G401 (cell line): ENCODE data around the gene PNMT. TPM values are rescaled to one million over a fixed set of nuclear protein-coding genes. Genes with fewer than 3 reads are reported as not detected.

Source experiments
- DNase-seq: peaks from one replicate; pipeline ENCODE4 v3.0.0-alpha.2; 2015; ENCODE audit warnings: low spot score
- in situ Hi-C: cut with HindIII; loops from 2 replicates; pipeline ENCODE4 v1.10.0; 2016; ENCODE audit warnings: low sequenced_read_pairs, mixed read lengths
- total RNA-seq: library from RNA; depleted of rRNA; stranded (reverse); fragments of >200 nt; shearing (Covaris generic); gene quantifications from 2 replicates; pipeline ENCODE4 v1.2.3, GENCODE V29; 2014

Gene PNMT
- total RNA-seq, 1 experiment from 2014 or later, result not detected

- in situ Hi-C loops, result no loop called here
- DNase-seq, result peak; percentile 39
Measured at GRCh38 chr17:39632153-39632941, 35.9 kb upstream of the PNMT start.

- in situ Hi-C loops, result no loop called here
- DNase-seq, result no peak
Measured at GRCh38 chr17:39633570-39634183, 34.6 kb upstream of the PNMT start.

GRCh38 chr17:39634384-39634871 is 33.8 kb upstream of the PNMT start:
- peak; percentile 78 for DNase-seq
- in situ Hi-C loops, result no loop called here

GRCh38 chr17:39635614-39636176 is 32.6 kb upstream of the PNMT start:
- in situ Hi-C loops, result no loop called here
- DNase-seq, result no peak

GRCh38 chr17:39636587-39636926 is 31.7 kb upstream of the PNMT start:
- no peak for DNase-seq
- in situ Hi-C loops, result no loop called here

GRCh38 chr17:39636927-39637736 is 31.1 kb upstream of the PNMT start, which contains the start of gene STARD3:
TSS of gene STARD3 (plus strand) at chr17:39637144. CDS start at chr17:39653532, 16,388 bp downstream.
- in situ Hi-C loops, result no loop called here

GRCh38 chr17:39638317-39638716 is 29.9 kb upstream of the PNMT start:
- DNase-seq, result no peak
- in situ Hi-C loops, result no loop called here

More at GRCh38 chr17:39636927-39637736, 31.1 kb upstream of the PNMT start, which contains the start of gene STARD3:
- peak; percentile 89 for DNase-seq

- in situ Hi-C loops, result no loop called here
- no peak for DNase-seq
Measured at GRCh38 chr17:39639043-39639442, 29.2 kb upstream of the PNMT start.

- in situ Hi-C loops, result no loop called here
Measured at GRCh38 chr17:39639566-39640458, 28.4 kb upstream of the PNMT start.

GRCh38 chr17:39640591-39641031 is 27.6 kb upstream of the PNMT start:
- no peak for DNase-seq
- in situ Hi-C loops, result no loop called here

More at GRCh38 chr17:39639566-39640458, 28.4 kb upstream of the PNMT start:
- DNase-seq, result no peak

GRCh38 chr17:39641097-39641496 is 27.2 kb upstream of the PNMT start:
- in situ Hi-C loops, result no loop called here
- no peak for DNase-seq

GRCh38 chr17:39641883-39642282 is 26.4 kb upstream of the PNMT start:
- no peak for DNase-seq
- in situ Hi-C loops, result no loop called here

- no peak for DNase-seq
- in situ Hi-C loops, result no loop called here
Measured at GRCh38 chr17:39642291-39643074, 25.8 kb upstream of the PNMT start.

GRCh38 chr17:39643271-39643670 is 25.0 kb upstream of the PNMT start:
- DNase-seq, result no peak
- in situ Hi-C loops, result no loop called here

GRCh38 chr17:39647256-39647655 is 21.0 kb upstream of the PNMT start:
- in situ Hi-C loops, result no loop called here
- no peak for DNase-seq

- DNase-seq, result no peak
- in situ Hi-C loops, result no loop called here
Measured at GRCh38 chr17:39648616-39649366, 19.5 kb upstream of the PNMT start.

- no peak for DNase-seq
- in situ Hi-C loops, result no loop called here
Measured at GRCh38 chr17:39650121-39650579, 18.1 kb upstream of the PNMT start.
